HepG2 (cell line): Measurements from ENCODE around the gene PIK3R1.

Experiments used
- ATF3 ChIP-seq: sonication (generic); formaldehyde crosslinking; IDR thresholded peaks from 2 replicates; pipeline ENCODE4 v1.4.0; 2020; ENCODE audit warnings: missing genetic modification reagents
- CREB1 ChIP-seq, 2 experiments: fragments of 450-650 bp in 1 of 2; IDR thresholded peaks; 2 replicates each; pipeline ENCODE4 v1.6.1; 2016 to 2017; ENCODE audit warnings: control low read depth in 1 of 2, mild to moderate bottlenecking in 1 of 2, missing compliant biosample characterization in 1 of 2, missing genetic modification characterization in 1 of 2
- KAT2B ChIP-seq: fragments of 150-350 bp; IDR thresholded peaks from 2 replicates; pipeline ENCODE4 v1.6.1; 2014; ENCODE audit warnings: low read depth, low read length, borderline replicate concordance
- MAX ChIP-seq: IDR thresholded peaks from 2 replicates; pipeline ENCODE4 v1.6.1; 2012; ENCODE audit warnings: inconsistent platforms
- TBL1XR1 ChIP-seq: fragments of 150-350 bp; IDR thresholded peaks from 2 replicates; pipeline ENCODE4 v1.6.1; 2014; ENCODE audit warnings: borderline replicate concordance, low read length; ENCODE audit not compliant: partially characterized antibody
- ZNF121 ChIP-seq: sonication (generic); formaldehyde crosslinking; IDR thresholded peaks from 2 replicates; pipeline ENCODE4 v1.5.0; 2020; ENCODE audit warnings: mild to moderate bottlenecking, missing genetic modification reagents
- ZNF740 ChIP-seq: sonication (generic); formaldehyde crosslinking; IDR thresholded peaks from 2 replicates; pipeline ENCODE4 v1.4.0; 2020; ENCODE audit warnings: missing genetic modification reagents
- ZSCAN12 ChIP-seq: sonication (generic); formaldehyde crosslinking; IDR thresholded peaks from 2 replicates; pipeline ENCODE4 v1.9.0; 2021; ENCODE audit warnings: mild to moderate bottlenecking, missing genetic modification reagents

DNA sequence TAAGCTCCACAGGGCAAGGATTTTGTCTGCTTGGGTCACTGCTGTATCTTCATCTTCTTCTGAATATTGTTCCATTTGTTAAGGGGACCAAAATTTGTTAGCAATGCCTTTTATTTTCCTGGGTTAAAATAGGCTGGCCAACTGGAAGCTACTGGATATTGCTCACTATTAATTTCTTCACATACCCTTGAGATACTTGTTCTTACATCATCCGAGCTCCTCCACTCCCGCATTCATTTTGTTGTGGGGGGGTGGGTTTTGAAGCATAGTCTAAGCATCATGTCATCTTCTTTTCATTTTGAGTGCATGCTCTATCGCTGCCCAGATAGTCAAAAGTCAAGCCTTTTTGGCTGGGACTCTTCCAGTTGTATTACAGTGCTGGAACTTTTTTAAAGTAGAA, 42.5 kb upstream of the PIK3R1 start:
- TF ChIP-seq ZNF121 (no peak), CREB1 (IDR thresholded peaks at IDR 0.05) (no peak), CREB1 (CRISPR knock-in tag; IDR thresholded peaks at IDR 0.05) (no peak), ATF3 (no peak), KAT2B (no peak), ZSCAN12 (CRISPR knock-in tag) (no peak), TBL1XR1 (no peak), MAX (no peak), ZNF740 (CRISPR knock-in tag) (no peak)
